Measurements from ENCODE around the gene MAMSTR.

DNA sequence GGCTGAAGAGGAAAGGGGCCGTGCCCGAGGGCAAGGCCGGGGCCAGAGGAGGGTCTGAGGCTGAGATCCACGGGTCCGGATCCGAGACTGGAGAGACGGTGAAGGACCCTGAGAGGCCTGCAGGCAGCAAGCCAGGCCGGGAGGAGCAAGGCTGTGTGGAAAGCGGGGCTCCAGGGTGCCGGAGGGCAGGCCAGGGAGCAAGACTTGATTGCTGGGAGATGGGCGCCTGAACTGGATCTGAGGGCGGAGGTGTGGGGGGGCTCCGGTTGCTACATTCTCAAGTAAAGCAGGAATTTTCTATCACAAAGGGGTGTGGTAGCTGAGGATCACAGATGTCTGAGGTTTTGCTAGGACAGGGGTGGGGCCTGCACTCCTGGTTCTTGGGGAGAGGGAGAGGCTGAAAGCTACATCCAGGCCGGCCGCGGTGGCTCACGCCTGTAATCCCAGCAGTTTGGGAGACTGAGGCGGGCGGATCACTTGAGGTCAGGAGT is 3.8 kb downstream of the MAMSTR start:
- TF ChIP-seq, protein P1, sequence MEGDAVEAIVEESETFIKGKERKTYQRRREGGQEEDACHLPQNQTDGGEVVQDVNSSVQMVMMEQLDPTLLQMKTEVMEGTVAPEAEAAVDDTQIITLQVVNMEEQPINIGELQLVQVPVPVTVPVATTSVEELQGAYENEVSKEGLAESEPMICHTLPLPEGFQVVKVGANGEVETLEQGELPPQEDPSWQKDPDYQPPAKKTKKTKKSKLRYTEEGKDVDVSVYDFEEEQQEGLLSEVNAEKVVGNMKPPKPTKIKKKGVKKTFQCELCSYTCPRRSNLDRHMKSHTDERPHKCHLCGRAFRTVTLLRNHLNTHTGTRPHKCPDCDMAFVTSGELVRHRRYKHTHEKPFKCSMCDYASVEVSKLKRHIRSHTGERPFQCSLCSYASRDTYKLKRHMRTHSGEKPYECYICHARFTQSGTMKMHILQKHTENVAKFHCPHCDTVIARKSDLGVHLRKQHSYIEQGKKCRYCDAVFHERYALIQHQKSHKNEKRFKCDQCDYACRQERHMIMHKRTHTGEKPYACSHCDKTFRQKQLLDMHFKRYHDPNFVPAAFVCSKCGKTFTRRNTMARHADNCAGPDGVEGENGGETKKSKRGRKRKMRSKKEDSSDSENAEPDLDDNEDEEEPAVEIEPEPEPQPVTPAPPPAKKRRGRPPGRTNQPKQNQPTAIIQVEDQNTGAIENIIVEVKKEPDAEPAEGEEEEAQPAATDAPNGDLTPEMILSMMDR (IDR thresholded peaks at IDR 0.05): no peak
- TF ChIP-seq POLR2A (IDR thresholded peaks at IDR 0.05; ENCODE audit: low read depth) (no peak), POLR2AphosphoS5 (IDR thresholded peaks at IDR 0.05) (no peak), EP300 (IDR thresholded peaks at IDR 0.05) (no peak)
